GM18907 (cell line): Measurements from ENCODE around the gene CASP14.
"Not testable (repeated sequence)": the region's sequence is repeated elsewhere in the genome, so short reads cannot be mapped to it uniquely, and the experiment has no call there.

Experiments
- ATAC-seq: cut with Tn5 transposase; IDR thresholded peaks from one replicate; pipeline ENCODE4 v1.9.1; 2021; ENCODE audit warnings: mild to moderate bottlenecking, moderate library complexity; ENCODE audit not compliant: unreplicated experiment

The CASP14 gene

GRCh38 chr19:15048885-15049541, at the start of gene CASP14:
TSS of gene CASP14 (plus strand) at chr19:15049480. CDS start at chr19:15052252, 2,772 bp downstream.
- no peak for ATAC-seq

GRCh38 chr19:15008308-15008707, 41.0 kb upstream of the CASP14 start:
- no peak for ATAC-seq

GRCh38 chr19:15010501-15011300, 38.6 kb upstream of the CASP14 start:
- no peak for ATAC-seq

- ATAC-seq = no peak
These were observed 34.7 kb upstream of the CASP14 start for GRCh38 chr19:15014579-15014978.

- no peak for ATAC-seq
These were observed 33.2 kb upstream of the CASP14 start for GRCh38 chr19:15015946-15016542.

GRCh38 chr19:15018836-15019235, 30.4 kb upstream of the CASP14 start:
- ATAC-seq = not testable (repeated sequence)

GRCh38 chr19:15021286-15022007, 27.8 kb upstream of the CASP14 start:
- no peak for ATAC-seq

- no peak for ATAC-seq
These were observed 26.5 kb upstream of the CASP14 start for GRCh38 chr19:15022752-15023151.

- ATAC-seq = no peak
These were observed 24.1 kb upstream of the CASP14 start for GRCh38 chr19:15025217-15025616.

GRCh38 chr19:15028490-15028889, 20.8 kb upstream of the CASP14 start:
- no peak for ATAC-seq

- ATAC-seq = no peak
These were observed 17.6 kb upstream of the CASP14 start for GRCh38 chr19:15031675-15032074.

GRCh38 chr19:15035795-15036311, 13.4 kb upstream of the CASP14 start:
- ATAC-seq = no peak

- ATAC-seq = no peak
These were observed 11.7 kb upstream of the CASP14 start for GRCh38 chr19:15037586-15037985.

GRCh38 chr19:15038294-15038693, 11.0 kb upstream of the CASP14 start:
- ATAC-seq = no peak

- no peak for ATAC-seq
These were observed 7.3 kb upstream of the CASP14 start for GRCh38 chr19:15042003-15042402.

- no peak for ATAC-seq
These were observed 6.5 kb upstream of the CASP14 start for GRCh38 chr19:15042826-15043225.

GRCh38 chr19:15045506-15045905, 3.8 kb upstream of the CASP14 start:
- no peak for ATAC-seq

- no peak for ATAC-seq
These were observed 1.6 kb upstream of the CASP14 start for GRCh38 chr19:15047680-15048079.

- ATAC-seq = no peak
These were observed 1.2 kb upstream of the CASP14 start for GRCh38 chr19:15048128-15048527.

GRCh38 chr19:15050639-15051038, 1.4 kb downstream of the CASP14 start:
- no peak for ATAC-seq

GRCh38 chr19:15062036-15062435, 12.8 kb downstream of the CASP14 start:
- no peak for ATAC-seq
